ENCODE measurements around the gene BNC2. TPM values are rescaled to one million over a fixed set of nuclear protein-coding genes. Genes with fewer than 3 reads are reported as not detected.

Gene BNC2
- total RNA-seq, 4 donors from 2014 or later, result 3.8 to 14.9 (median 8.2) TPM

DNA sequence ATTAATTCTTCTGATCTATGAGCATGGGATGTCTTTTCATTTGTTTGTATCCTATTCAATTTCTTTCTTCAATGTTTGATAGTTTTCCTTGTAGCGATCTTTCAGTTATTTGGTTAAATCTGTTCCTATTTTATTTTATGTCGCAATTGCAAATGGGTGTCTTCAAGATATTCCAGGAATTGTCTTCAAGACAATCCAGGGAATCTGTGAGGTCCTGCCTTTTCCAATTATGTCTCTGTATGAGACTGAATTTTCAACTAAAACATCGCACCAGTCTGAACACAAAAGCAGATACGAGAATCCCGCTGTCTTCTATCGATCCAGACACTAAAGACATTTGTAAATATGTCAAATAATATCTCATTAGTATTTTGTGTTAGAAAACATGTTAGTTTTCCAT lies 485.5 kb downstream of the BNC2 start:
- H3K9me3 ChIP-seq, result no peaks in the 10 kb centered on the region
- no peaks in the 10 kb centered on the region for H3K36me3 ChIP-seq
- DNase-seq, result no peak
- TF ChIP-seq, protein P1, sequence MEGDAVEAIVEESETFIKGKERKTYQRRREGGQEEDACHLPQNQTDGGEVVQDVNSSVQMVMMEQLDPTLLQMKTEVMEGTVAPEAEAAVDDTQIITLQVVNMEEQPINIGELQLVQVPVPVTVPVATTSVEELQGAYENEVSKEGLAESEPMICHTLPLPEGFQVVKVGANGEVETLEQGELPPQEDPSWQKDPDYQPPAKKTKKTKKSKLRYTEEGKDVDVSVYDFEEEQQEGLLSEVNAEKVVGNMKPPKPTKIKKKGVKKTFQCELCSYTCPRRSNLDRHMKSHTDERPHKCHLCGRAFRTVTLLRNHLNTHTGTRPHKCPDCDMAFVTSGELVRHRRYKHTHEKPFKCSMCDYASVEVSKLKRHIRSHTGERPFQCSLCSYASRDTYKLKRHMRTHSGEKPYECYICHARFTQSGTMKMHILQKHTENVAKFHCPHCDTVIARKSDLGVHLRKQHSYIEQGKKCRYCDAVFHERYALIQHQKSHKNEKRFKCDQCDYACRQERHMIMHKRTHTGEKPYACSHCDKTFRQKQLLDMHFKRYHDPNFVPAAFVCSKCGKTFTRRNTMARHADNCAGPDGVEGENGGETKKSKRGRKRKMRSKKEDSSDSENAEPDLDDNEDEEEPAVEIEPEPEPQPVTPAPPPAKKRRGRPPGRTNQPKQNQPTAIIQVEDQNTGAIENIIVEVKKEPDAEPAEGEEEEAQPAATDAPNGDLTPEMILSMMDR (IDR thresholded peaks at IDR 0.05), result no peak
- no peak for TF ChIP-seq POLR2A (IDR thresholded peaks at IDR 0.05)
- no peak overlapping the region for H3K4me3 ChIP-seq (replicated peaks in 1 of 3)
- no peaks in the 10 kb centered on the region for H3K4me1 ChIP-seq
- no peaks in the 10 kb centered on the region for H3K27me3 ChIP-seq
- 80 to 90% methylated on average over 6 of the region's 6 CpGs for WGBS, 2 donors
- intact Hi-C loops (cut with DNase I), result no loop called here
- H3K27ac ChIP-seq, result no peak overlapping the region

DNA sequence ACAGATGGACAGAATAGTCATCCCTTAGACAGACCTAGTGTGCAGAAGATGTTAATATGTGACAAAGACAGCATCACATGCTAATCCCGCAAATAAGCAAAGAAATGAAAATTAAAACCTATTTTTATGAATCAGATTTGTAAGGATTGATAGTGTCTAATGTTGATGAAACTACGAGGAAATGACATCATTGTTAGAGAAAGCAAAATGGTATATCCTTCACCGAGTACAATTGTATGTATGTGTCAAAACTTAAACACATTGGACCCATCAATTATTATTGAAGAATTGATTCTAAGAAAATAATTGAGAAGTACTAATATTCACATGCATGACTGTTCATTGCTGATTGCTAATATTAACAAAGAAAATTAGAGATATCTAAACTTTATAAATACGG lies 493.2 kb downstream of the BNC2 start:
- Histone ChIP-seq H3K27me3 (no peaks in the 10 kb centered on the region), H3K27ac (no peak overlapping the region), H3K4me3 (replicated peaks in 1 of 3) (no peak overlapping the region), H3K36me3 (no peaks in the 10 kb centered on the region), H3K4me1 (no peaks in the 10 kb centered on the region), H3K9me3 (no peaks in the 10 kb centered on the region)
- TF ChIP-seq POLR2A (IDR thresholded peaks at IDR 0.05), result no peak
- TF ChIP-seq, protein P1 (IDR thresholded peaks at IDR 0.05), result no peak
- DNase-seq, result no peak
- 91 to 92% methylated on average over 4 of the region's 4 CpGs for WGBS, 2 donors
- intact Hi-C loops (cut with DNase I), result no loop called here

DNA sequence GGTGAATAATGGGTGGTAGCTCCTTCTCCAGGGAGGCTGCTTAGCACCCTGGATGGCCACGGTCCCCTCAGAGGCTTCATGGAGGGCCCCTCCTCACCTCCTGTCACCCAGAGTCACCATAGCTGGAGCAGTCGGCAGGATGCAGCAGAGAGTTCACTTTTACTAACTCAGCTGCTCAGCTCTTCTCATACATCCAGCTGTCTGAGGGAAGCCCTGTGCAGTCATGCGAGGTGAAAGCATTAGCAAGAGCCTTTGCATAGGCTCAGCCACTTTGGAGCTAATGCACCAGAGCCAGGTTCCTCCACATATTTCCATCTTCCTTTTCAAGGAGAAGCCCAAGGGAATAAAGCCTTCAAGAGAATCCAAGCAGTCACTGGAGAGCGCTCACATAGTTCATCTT lies 499.2 kb downstream of the BNC2 start:
- Histone ChIP-seq H3K36me3 (no peaks in the 10 kb centered on the region), H3K4me1 (no peaks in the 10 kb centered on the region), H3K27ac (no peak overlapping the region), H3K9me3 (no peaks in the 10 kb centered on the region), H3K27me3 (no peaks in the 10 kb centered on the region), H3K4me3 (replicated peaks in 1 of 3) (no peak overlapping the region)
- DNase-seq, result peak; percentile 13 to 23
- WGBS, 2 donors, result 36 to 51% methylated on average over 4 of the region's 4 CpGs
- intact Hi-C loops (cut with DNase I), result no loop called here
- TF ChIP-seq, protein P1 (IDR thresholded peaks at IDR 0.05), result no peak
- no peak for TF ChIP-seq POLR2A (IDR thresholded peaks at IDR 0.05)

DNA sequence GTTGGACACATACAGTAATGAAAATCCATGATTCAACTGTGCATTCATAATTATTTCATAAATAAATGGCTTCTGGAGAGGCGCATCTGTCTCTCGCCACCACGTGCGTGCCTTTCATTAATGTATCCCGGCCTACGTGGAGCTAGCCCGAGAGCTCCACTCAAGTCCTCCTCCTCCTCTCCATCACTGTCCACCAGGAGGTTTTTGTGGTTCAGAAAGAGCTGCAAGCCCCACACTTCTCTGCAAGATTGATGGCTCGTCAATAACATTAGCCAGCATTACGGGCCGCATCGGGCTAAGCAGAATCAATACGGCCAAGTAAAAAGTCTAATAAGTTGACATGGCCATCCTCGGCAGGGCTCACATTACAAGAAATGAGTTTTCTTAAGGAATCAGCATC lies 499.8 kb downstream of the BNC2 start:
- no peaks in the 10 kb centered on the region for H3K9me3 ChIP-seq
- no peak overlapping the region for H3K4me3 ChIP-seq (replicated peaks in 1 of 3)
- H3K27ac ChIP-seq, result no peak overlapping the region
- WGBS, 2 donors, result 95 to 96% methylated on average over 13 of the region's 13 CpGs
- DNase-seq, result no peak
- H3K36me3 ChIP-seq, result no peaks in the 10 kb centered on the region
- TF ChIP-seq, protein P1 (IDR thresholded peaks at IDR 0.05), result no peak
- no peak for TF ChIP-seq POLR2A (IDR thresholded peaks at IDR 0.05)
- no peaks in the 10 kb centered on the region for H3K4me1 ChIP-seq
- H3K27me3 ChIP-seq, result no peaks in the 10 kb centered on the region
- intact Hi-C loops (cut with DNase I), result no loop called here

DNA sequence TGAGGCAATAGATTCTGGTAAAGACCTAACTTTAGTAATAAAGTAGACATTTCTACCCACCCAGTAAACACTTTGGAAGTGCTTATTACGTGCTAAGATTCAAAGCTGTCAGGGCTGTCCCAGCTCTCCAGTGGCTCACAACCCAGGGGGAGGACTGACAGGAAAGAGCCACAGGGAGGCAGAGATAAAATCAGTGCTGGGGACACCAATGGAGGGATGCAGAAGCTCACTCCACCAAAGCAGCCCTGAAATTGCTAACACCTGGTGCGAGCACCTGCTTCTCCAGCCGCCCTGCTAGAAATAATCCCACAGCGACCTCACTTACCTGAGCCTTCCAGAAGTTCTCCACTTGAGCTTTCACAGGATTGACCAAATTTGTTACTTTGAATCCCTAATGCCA lies 501.0 kb downstream of the BNC2 start:
- DNase-seq, result no peak
- no peaks in the 10 kb centered on the region for H3K9me3 ChIP-seq
- H3K27me3 ChIP-seq, result no peaks in the 10 kb centered on the region
- H3K27ac ChIP-seq, result no peak overlapping the region
- no peaks in the 10 kb centered on the region for H3K4me1 ChIP-seq
- no peak overlapping the region for H3K4me3 ChIP-seq (replicated peaks in 1 of 3)
- TF ChIP-seq, protein P1 (IDR thresholded peaks at IDR 0.05), result no peak
- TF ChIP-seq POLR2A (IDR thresholded peaks at IDR 0.05), result no peak
- WGBS, 2 donors, result 92 to 94% methylated on average over 4 of the region's 4 CpGs
- intact Hi-C loops (cut with DNase I), result no loop called here
- no peaks in the 10 kb centered on the region for H3K36me3 ChIP-seq
